Pancreas (tissue), 10 donors: ENCODE data around the gene FUT6. TPM values are rescaled to one million over a fixed set of nuclear protein-coding genes. Genes with fewer than 3 reads are reported as not detected.

ENCODE experiments used
- ATAC-seq, 4 donors: fragments of 200-7000 bp; cut with Tn5 transposase; one replicate each; pipeline versions ENCODE4 v1.8.0 to v1.9.1; 2020; ENCODE audit warnings: mild to moderate bottlenecking in 4 of 4, moderate library complexity in 4 of 4
- DNase-seq, 6 donors: peaks; one replicate each; pipeline ENCODE4 v3.0.0-alpha.2; 2020
- FAIRE-seq: peaks from 2 replicates; lab custom pipeline; 2012; peaks lifted over from hg19 to GRCh38; lab: Jason Lieb, UNC
- H3K27ac ChIP-seq, 4 donors: fragments of 200-600 bp; sonication (generic); 1 replicate in 3 of 4; 2 replicates in 1 of 4; pipeline versions ENCODE4 v1.5.0 to v1.8.0; 2020
- H3K27me3 ChIP-seq, 4 donors: fragments of 200-600 bp; one replicate each; pipeline ENCODE4 v1.8.0; 2021
- H3K36me3 ChIP-seq, 3 donors: fragments of 200-600 bp; sonication (generic) in 1 of 3; one replicate each; pipeline versions ENCODE4 v1.5.0 to v1.8.0; 2020 to 2021
- H3K4me1 ChIP-seq, 3 donors: fragments of 200-600 bp; one replicate each; pipeline ENCODE4 v1.8.0; 2021
- H3K4me3 ChIP-seq, 4 donors: fragments of 200-600 bp; sonication (generic) in 2 of 4; one replicate each; pipeline versions ENCODE4 v1.5.0 to v1.8.0; 2020 to 2021
- H3K9me3 ChIP-seq, 4 donors: fragments of 200-600 bp; one replicate each; pipeline ENCODE4 v1.8.0; 2021
- WGBS, 2 donors: extraction: QIAGEN DNeasy Blood & Tissue Kit; methylation state at CpG; one replicate each; pipeline ENCODE4 v1.1.7; 2013; 5-methylcytosine and 5-hydroxymethylcytosine counted together
- intact Hi-C, 3 donors: fragments of 100-400 bp; cut with DNase I; formaldehyde crosslinking; loops; one replicate each; pipeline versions ENCODE4 v1.11.1 to v1.14.2; 2022
- polyA plus RNA-seq, 2 donors: library from polyadenylated mRNA; stranded (reverse); fragments of 200-250 nt; gene quantifications; one replicate each; pipeline ENCODE4 v1.2.3, GENCODE V29; 2013
- total RNA-seq, 6 donors: library from RNA; stranded (reverse); fragmentation: NEBNext Ultra II Directional in 4 of 6; extraction: Animal tissue kit (Norgen Biotek cat#: 25700) in 4 of 6; gene quantifications; one replicate each; pipeline versions ENCODE4 v1.2.1 to v1.2.4, GENCODE V29; 2021 to 2023
- TF ChIP-seq, protein P1 (sequence below), 4 donors: fragments of 200-600 bp; sonication (generic) in 3 of 4; IDR thresholded peaks; one replicate each; pipeline versions ENCODE4 v1.5.0 to v1.8.0; 2021; ENCODE audit warnings: antibody characterized with exemption in 4 of 4
- donor health status: healthy with polysubstance abuse.
- donor health status: DM: no; HTN: no; CAD: no; lungs with moderate emphysema.
- donor health status: DM: no; HTN: no; CAD: no.
- donor health status: control.
- donor health status: control.
- donor health status: Bipolar disorder and iron deficiency.
- donor health status: DM: yes; HTN: yes; CAD: no.
- donor health status: DM: no; HTN: no; CAD: no.
- donor health status: DM: no; HTN: no; CAD: no.
- donor health status: DM: yes; HTN: yes; CAD: no.

The FUT6 gene
- total and polyA plus RNA-seq, 8 donors, result 1.9 to 8.7 (median 3.0) TPM

- FAIRE-seq, result no peak
These were observed 12.8 kb downstream of the FUT6 start for GRCh38 chr19:5826531-5827341.

DNA sequence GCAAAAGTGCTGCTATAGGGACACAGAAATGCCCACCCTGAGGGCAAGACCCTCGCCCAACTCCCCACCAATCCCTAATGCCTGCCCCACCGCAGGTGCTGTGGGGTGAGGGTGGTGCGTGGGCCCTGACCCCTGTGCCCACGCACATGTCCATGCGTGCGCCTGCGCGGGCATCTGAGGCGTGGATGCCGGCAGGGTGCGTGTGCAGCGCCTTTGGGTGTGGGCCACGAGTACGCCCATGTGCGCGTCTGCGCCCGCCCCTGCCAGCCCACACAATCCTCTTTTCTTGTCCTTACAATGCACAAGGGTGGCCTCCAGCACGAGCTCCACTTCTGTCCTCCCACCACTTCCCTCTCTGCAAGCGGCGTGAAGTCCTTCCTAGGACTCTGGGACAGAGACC, 14.3 kb downstream of the FUT6 start:
- no peak overlapping the region for H3K4me3 ChIP-seq
- no peaks in the 10 kb centered on the region for H3K9me3 ChIP-seq
- intact Hi-C loops, result no loop called here
- no peak for ATAC-seq
- TF ChIP-seq, protein P1, sequence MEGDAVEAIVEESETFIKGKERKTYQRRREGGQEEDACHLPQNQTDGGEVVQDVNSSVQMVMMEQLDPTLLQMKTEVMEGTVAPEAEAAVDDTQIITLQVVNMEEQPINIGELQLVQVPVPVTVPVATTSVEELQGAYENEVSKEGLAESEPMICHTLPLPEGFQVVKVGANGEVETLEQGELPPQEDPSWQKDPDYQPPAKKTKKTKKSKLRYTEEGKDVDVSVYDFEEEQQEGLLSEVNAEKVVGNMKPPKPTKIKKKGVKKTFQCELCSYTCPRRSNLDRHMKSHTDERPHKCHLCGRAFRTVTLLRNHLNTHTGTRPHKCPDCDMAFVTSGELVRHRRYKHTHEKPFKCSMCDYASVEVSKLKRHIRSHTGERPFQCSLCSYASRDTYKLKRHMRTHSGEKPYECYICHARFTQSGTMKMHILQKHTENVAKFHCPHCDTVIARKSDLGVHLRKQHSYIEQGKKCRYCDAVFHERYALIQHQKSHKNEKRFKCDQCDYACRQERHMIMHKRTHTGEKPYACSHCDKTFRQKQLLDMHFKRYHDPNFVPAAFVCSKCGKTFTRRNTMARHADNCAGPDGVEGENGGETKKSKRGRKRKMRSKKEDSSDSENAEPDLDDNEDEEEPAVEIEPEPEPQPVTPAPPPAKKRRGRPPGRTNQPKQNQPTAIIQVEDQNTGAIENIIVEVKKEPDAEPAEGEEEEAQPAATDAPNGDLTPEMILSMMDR (IDR thresholded peaks at IDR 0.05), result no peak
- H3K27ac ChIP-seq, result no peak overlapping the region
- no peaks in the 10 kb centered on the region for H3K36me3 ChIP-seq
- H3K27me3 ChIP-seq, result no peaks in the 10 kb centered on the region
- no peak for FAIRE-seq
- WGBS, 2 donors, result 96 to 97% methylated on average over 21 of the region's 21 CpGs
- no peak for DNase-seq
- H3K4me1 ChIP-seq, result peaks cover 6 to 18% (median 6%) of the 10 kb centered on the region in 3 donors

More at GRCh38 chr19:5826531-5827341, 12.8 kb downstream of the FUT6 start:
- H3K27ac ChIP-seq, result peak overlapping the region; percentile 42 to 76 (median 47)
- H3K9me3 ChIP-seq, result no peaks in the 10 kb centered on the region
- intact Hi-C loops, result no loop called here
- ATAC-seq (peak; percentile 46 to 71 (median 66)), DNase-seq (peak; percentile 84 to 97 (median 91))
- H3K36me3 ChIP-seq, result no peaks in the 10 kb centered on the region
- H3K27me3 ChIP-seq, result no peaks in the 10 kb centered on the region
- no peak overlapping the region for H3K4me3 ChIP-seq
- peaks cover 6 to 18% (median 6%) of the 10 kb centered on the region in 3 donors for H3K4me1 ChIP-seq
- TF ChIP-seq, protein P1 (IDR thresholded peaks at IDR 0.05), result no peak
- 11 to 13% methylated on average over 24 of the region's 24 CpGs for WGBS, 2 donors

- TF ChIP-seq, protein P1 (IDR thresholded peaks at IDR 0.05), result no peak
- DNase-seq (no peak), ATAC-seq (no peak), FAIRE-seq (no peak)
- Histone ChIP-seq H3K27ac (no peak overlapping the region), H3K27me3 (no peaks in the 10 kb centered on the region), H3K4me1 (peaks cover 6 to 18% (median 6%) of the 10 kb centered on the region in 3 donors), H3K36me3 (no peaks in the 10 kb centered on the region), H3K4me3 (no peak overlapping the region), H3K9me3 (no peaks in the 10 kb centered on the region)
- 90 to 91% methylated on average over 9 to 10 of the region's 10 CpGs for WGBS, 2 donors
- intact Hi-C loops, result no loop called here
These were observed 14.8 kb downstream of the FUT6 start for GRCh38 chr19:5824751-5825150.

GRCh38 chr19:5823579-5824281, 15.8 kb downstream of the FUT6 start:
- FAIRE-seq, result no peak
- Histone ChIP-seq H3K36me3 (no peaks in the 10 kb centered on the region), H3K27me3 (no peaks in the 10 kb centered on the region), H3K4me3 (no peak overlapping the region), H3K27ac (no peak overlapping the region), H3K9me3 (no peaks in the 10 kb centered on the region), H3K4me1 (peaks cover 6 to 14% (median 6%) of the 10 kb centered on the region in 3 donors)
- 75 to 78% methylated on average over 30 of the region's 30 CpGs for WGBS, 2 donors
- TF ChIP-seq, protein P1 (IDR thresholded peaks at IDR 0.05), result no peak
- intact Hi-C loops, result no loop called here
- peak in 2 of 6 donors; percentile 34 to 62 for DNase-seq
- no peak for ATAC-seq
